Body of pancreas (tissue), 4 donors: ENCODE data around the gene MRRF.

ENCODE experiments used
- CTCF ChIP-seq, 7 experiments: fragments of 450-650 bp in 4 of 7; fragments of 200-600 bp in 3 of 7; sonication (generic) in 3 of 7; IDR thresholded peaks; one replicate each; pipeline ENCODE4 v1.5.1; 2016 to 2019; ENCODE audit warnings: antibody characterized with exemption in 7 of 7
- POLR2A ChIP-seq, 3 donors: fragments of 450-650 bp; IDR thresholded peaks; one replicate each; pipeline ENCODE4 v1.6.1; 2016; ENCODE audit warnings: antibody characterized with exemption in 3 of 3, mild to moderate bottlenecking in 2 of 3

DNA sequence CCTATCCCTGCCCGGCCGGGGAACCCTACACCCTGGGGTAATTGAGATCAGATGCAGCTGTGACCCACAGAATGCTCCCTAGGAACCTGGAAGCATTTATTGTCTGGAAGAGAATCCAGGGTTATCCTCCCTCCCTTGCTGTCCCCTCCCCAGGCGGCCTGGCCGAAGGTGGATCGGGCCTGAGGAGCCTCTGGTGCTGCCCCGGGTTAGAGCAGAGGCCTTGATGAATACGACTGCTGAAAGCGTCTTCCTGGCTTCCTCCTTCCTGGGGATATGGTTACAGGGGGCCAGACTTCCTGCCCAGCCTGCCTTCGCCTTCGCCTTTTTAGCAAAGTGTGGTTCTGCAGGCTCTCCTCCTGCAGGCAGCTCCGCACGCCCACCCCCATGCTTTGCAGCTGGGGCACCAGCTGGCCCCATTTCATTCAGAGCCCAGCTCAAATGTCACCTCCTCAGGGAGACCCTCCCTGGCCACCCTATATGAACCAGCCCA is 83.7 kb downstream of the MRRF start:
- TF ChIP-seq CTCF (IDR thresholded peaks at IDR 0.05) (no peak), POLR2A (IDR thresholded peaks at IDR 0.05) (no peak)
